ENCODE measurements around the gene C1orf53.

C1orf53 gene

DNA sequence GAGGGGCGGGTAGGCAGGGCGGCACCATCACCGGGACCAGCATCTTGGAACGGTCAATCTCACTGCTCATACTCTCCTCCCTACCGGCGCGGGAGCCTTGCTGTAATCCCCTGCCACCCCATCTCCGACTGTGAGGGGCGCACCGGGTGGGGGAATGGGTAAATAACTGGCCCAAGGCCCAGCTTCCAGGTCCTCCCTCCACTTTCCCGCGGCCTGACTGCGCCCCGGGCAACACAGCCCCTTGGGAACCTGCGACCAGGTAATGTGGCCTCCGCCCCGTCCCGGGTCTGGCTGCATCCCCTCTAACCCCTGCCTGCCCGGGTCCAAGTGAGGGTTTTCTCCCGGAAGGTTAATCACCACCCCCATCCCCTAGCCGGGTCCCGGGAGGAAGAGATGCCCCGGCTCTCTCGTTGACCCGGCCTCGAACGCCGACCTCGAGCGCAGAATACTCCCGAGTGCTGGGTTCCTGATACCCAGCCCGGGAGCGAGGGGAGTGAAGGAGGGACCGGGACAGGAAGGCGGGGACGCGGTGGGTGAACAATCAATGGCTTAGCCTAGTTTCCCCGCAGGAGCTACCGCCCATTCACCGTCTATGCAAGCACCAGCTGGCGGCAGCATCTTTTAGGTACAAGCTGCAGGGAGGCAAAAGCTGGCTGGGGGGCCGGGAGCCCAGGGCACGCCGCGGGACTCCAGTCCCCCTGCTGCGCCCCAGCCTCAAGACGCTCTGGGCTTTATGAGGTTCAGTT lies 8.9 kb downstream of the C1orf53 start:
- Histone ChIP-seq H4K20me1 (ENCODE audit: insufficient read depth, low read length) (no peaks in the 10 kb centered on the region), H3K36me3 (replicated peaks; ENCODE audit: low read depth, low read length) (no peaks in the 10 kb centered on the region), H2AFZ (ENCODE audit: low read depth, low read length) (no peak overlapping the region), H3K4me3 (ENCODE audit: low read length) (no peak overlapping the region), H3K27ac (ENCODE audit: low read length) (no peak overlapping the region), H3K79me2 (ENCODE audit: low read length) (no peaks in the 10 kb centered on the region), H3K9me3 (ENCODE audit: insufficient read depth, low read length) (no peaks in the 10 kb centered on the region), H3K4me2 (ENCODE audit: low read length) (no peak overlapping the region), H3K4me1 (ENCODE audit: low read length) (no peaks in the 10 kb centered on the region), H3K27me3 (ENCODE audit: low read depth, low read length) (peaks cover 46% of the 10 kb centered on the region), H3K9ac (ENCODE audit: low read length) (no peak overlapping the region)
- no peak for TF ChIP-seq EZH2phosphoT487 (IDR thresholded peaks at IDR 0.05; ENCODE audit: low read depth)
- TF ChIP-seq, protein P1, sequence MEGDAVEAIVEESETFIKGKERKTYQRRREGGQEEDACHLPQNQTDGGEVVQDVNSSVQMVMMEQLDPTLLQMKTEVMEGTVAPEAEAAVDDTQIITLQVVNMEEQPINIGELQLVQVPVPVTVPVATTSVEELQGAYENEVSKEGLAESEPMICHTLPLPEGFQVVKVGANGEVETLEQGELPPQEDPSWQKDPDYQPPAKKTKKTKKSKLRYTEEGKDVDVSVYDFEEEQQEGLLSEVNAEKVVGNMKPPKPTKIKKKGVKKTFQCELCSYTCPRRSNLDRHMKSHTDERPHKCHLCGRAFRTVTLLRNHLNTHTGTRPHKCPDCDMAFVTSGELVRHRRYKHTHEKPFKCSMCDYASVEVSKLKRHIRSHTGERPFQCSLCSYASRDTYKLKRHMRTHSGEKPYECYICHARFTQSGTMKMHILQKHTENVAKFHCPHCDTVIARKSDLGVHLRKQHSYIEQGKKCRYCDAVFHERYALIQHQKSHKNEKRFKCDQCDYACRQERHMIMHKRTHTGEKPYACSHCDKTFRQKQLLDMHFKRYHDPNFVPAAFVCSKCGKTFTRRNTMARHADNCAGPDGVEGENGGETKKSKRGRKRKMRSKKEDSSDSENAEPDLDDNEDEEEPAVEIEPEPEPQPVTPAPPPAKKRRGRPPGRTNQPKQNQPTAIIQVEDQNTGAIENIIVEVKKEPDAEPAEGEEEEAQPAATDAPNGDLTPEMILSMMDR (IDR thresholded peaks at IDR 0.05; ENCODE audit: low read depth, low read length) = no peak

DNA sequence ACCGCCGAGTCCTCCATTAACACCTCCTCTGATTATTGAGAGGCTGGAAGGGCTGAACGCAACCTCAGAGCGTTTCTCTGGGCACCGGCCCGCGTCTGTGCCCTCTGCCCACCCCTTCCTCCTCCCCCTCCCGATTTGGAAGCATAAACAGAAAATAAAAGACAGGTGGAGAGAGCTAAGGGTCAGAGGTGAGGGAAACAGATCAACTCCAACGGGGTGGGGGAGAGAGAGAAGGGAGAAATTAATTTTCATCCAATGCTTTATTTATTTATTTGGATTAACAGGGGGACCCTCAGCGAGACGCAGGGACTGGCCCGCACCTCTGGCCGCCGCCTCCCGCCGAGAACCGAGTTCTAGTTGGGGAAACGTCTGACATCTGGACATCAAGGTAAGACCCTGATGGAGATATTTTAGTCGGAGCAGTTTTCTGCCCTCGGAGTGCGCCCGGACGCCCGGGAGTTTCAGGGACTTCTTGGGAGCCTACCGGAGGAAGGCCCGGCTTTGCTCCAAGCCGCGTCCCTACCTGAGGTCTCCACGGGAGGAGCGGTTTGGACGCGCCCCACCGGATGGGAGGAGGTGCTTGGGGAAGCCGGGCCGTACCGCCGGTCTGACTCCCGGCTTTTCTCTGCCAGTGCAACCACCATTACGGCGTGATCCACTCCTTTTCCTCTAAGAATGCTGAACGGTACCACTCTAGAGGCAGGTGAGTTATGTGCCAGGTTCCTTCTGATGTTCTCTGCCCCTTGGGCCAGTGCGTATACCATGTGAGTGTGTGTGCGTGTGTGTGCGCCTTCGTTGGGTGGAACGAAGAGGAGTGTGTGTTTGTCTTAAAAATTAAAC lies 9.6 kb downstream of the C1orf53 start:
- H3K27ac ChIP-seq (ENCODE audit: low read length) = no peak overlapping the region
- no peak overlapping the region for H2AFZ ChIP-seq (ENCODE audit: low read depth, low read length)
- no peaks in the 10 kb centered on the region for H3K4me1 ChIP-seq (ENCODE audit: low read length)
- no peaks in the 10 kb centered on the region for H4K20me1 ChIP-seq (ENCODE audit: insufficient read depth, low read length)
- no peak for TF ChIP-seq EZH2phosphoT487 (IDR thresholded peaks at IDR 0.05; ENCODE audit: low read depth)
- TF ChIP-seq, protein P1 (IDR thresholded peaks at IDR 0.05; ENCODE audit: low read depth, low read length) = no peak
- no peaks in the 10 kb centered on the region for H3K36me3 ChIP-seq (replicated peaks; ENCODE audit: low read depth, low read length)
- no peak overlapping the region for H3K4me2 ChIP-seq (ENCODE audit: low read length)
- H3K27me3 ChIP-seq (ENCODE audit: low read depth, low read length) = peaks cover 52% of the 10 kb centered on the region
- H3K79me2 ChIP-seq (ENCODE audit: low read length) = no peaks in the 10 kb centered on the region
- no peak overlapping the region for H3K4me3 ChIP-seq (ENCODE audit: low read length)
- no peak overlapping the region for H3K9ac ChIP-seq (ENCODE audit: low read length)
- no peaks in the 10 kb centered on the region for H3K9me3 ChIP-seq (ENCODE audit: insufficient read depth, low read length)

DNA sequence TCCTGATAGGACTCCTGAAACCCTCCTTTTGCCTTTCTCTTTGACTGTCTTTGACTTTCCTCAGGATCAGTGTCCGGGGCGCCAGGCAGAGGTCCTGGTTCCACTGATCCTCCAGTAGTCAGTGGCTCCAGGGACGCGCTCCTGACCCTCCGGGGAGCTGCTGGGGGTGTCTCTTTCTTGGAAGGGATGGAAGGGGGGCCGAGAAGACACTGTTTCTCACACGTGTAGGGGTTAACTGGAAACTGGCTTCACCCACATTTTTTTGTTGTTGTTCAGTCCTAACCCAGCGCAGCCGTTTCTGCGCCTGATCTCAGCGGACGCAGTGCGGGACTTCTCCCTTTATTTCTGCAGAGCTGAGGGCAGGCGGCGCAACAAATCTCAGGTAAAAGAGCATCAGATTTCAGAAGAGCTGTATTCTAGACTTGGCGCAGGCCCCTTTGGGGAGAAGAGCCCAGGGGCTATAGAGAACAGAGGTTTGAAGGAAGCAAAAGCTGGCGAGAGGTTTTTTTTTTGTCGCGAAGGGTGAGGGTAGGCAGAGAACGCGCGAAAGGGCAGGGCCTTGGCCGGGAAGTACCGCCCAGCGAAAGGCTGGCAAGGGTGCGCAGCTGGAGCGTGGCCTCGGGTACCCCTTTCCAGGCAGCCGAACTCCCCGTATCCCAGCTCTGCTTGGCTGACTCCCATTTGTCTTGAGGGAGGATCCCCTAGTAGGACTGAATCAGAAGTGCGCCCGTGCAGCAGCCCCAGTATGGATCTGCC lies 10.5 kb downstream of the C1orf53 start:
- Histone ChIP-seq H4K20me1 (ENCODE audit: insufficient read depth, low read length) (no peaks in the 10 kb centered on the region), H2AFZ (ENCODE audit: low read depth, low read length) (no peak overlapping the region), H3K79me2 (ENCODE audit: low read length) (no peaks in the 10 kb centered on the region), H3K4me2 (ENCODE audit: low read length) (no peak overlapping the region), H3K27ac (ENCODE audit: low read length) (no peak overlapping the region), H3K4me1 (ENCODE audit: low read length) (no peaks in the 10 kb centered on the region), H3K36me3 (replicated peaks; ENCODE audit: low read depth, low read length) (no peaks in the 10 kb centered on the region), H3K4me3 (ENCODE audit: low read length) (no peak overlapping the region), H3K27me3 (ENCODE audit: low read depth, low read length) (peaks cover 48% of the 10 kb centered on the region), H3K9ac (ENCODE audit: low read length) (no peak overlapping the region), H3K9me3 (ENCODE audit: insufficient read depth, low read length) (no peaks in the 10 kb centered on the region)
- no peak for TF ChIP-seq EZH2phosphoT487 (IDR thresholded peaks at IDR 0.05; ENCODE audit: low read depth)
- TF ChIP-seq, protein P1 (IDR thresholded peaks at IDR 0.05; ENCODE audit: low read depth, low read length) = no peak
